ENCODE data around the gene CCN5.
"Not testable (repeated sequence)": the region's sequence is repeated elsewhere in the genome, so short reads cannot be mapped to it uniquely, and the experiment has no call there.

The CCN5 gene

GRCh38 chr20:44762466-44763140 is 47.4 kb downstream of the CCN5 start:
- no peak for DNase-seq

GRCh38 chr20:44763798-44764197 is 48.6 kb downstream of the CCN5 start:
- DNase-seq, result not testable (repeated sequence)

- DNase-seq, result no peak
These were observed 49.9 kb downstream of the CCN5 start for GRCh38 chr20:44765091-44765490.

GRCh38 chr20:44765701-44766347 is 50.7 kb downstream of the CCN5 start:
- DNase-seq, result no peak

- DNase-seq, result no peak
These were observed 53.1 kb downstream of the CCN5 start for GRCh38 chr20:44768256-44768655.

- DNase-seq, result no peak
These were observed 53.8 kb downstream of the CCN5 start for GRCh38 chr20:44768854-44769480.

- no peak for DNase-seq
These were observed 54.3 kb downstream of the CCN5 start for GRCh38 chr20:44769481-44769863.

GRCh38 chr20:44770484-44771171 is 55.5 kb downstream of the CCN5 start:
- no peak for DNase-seq

- no peak for DNase-seq
These were observed 56.0 kb downstream of the CCN5 start for GRCh38 chr20:44771172-44771535.

GRCh38 chr20:44772636-44773035 is 57.5 kb downstream of the CCN5 start:
- no peak for DNase-seq

- DNase-seq, result no peak
These were observed 58.1 kb downstream of the CCN5 start for GRCh38 chr20:44773070-44773829.

- DNase-seq, result no peak
These were observed 61.8 kb downstream of the CCN5 start for GRCh38 chr20:44776980-44777379.
